ENCODE data around the gene TP53RK. TPM values are rescaled to one million over a fixed set of nuclear protein-coding genes. Genes with fewer than 3 reads are reported as not detected.

The TP53RK gene
- total RNA-seq, 2 experiments from 2014 or later = 13.4 to 13.6 TPM

DNA sequence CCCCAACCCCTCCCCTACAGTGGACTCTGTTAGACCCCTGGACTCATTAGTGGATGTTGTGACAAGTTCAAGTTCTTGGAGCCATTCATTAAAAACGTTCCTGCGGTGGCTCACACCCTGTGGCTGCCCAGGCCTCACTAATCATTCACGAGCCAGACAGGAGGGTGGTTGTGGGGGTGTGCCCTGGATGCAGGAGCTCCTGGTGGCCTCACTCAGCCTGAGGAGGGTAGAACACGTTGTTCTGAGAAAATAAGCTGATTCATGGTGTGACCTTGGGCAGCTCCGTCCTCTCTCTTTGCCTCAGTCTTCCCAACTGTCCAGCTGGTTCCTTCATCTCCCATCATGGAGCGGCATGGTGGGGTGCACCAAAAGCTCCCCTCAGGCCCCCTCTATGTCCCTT lies 54.7 kb downstream of the TP53RK start:
- H3K4me1 Mint-ChIP-seq = no peaks in the 10 kb centered on the region
- H3K36me3 Mint-ChIP-seq = no peaks in the 10 kb centered on the region
- no peak for DNase-seq
- H3K9me3 Mint-ChIP-seq = peaks cover 5% of the 10 kb centered on the region
- peaks cover 13% of the 10 kb centered on the region for H3K27me3 Mint-ChIP-seq
- no peak overlapping the region for H3K4me3 Mint-ChIP-seq
- no peak overlapping the region for H3K27ac Mint-ChIP-seq

Other genes starting within 250 kb of the TP53RK start
- gene ZNF334, start 175.9 kb downstream of the TP53RK start, total RNA-seq = 1 to 10 TPM; 5.1 to 5.8 TPM
- not detected for gene OCSTAMP, start 138.8 kb downstream of the TP53RK start, total RNA-seq
- gene SLC13A3, start 38.0 kb downstream of the TP53RK start, total RNA-seq = not detected
- gene SLC2A10, start 20.2 kb upstream of the TP53RK start, total RNA-seq = under 1 TPM; 0.06 to 0.08 TPM
- not detected for gene EYA2, start 205.4 kb upstream of the TP53RK start, total RNA-seq